Neural progenitor cell (in vitro differentiated cells): ENCODE measurements around the gene RUSF1. TPM values are rescaled to one million over a fixed set of nuclear protein-coding genes. Genes with fewer than 3 reads are reported as not detected.
A peak's percentile ranks its signal among the peaks of the same experiment; 100 is the strongest.
"Not testable (repeated sequence)": the region's sequence is repeated elsewhere in the genome, so short reads cannot be mapped to it uniquely, and the experiment has no call there.

Experiments
- DNase-seq: peaks from one replicate; pipeline ENCODE4 v3.0.0-alpha.2; 2016; ENCODE audit warnings: low spot score
- H2AFZ ChIP-seq: fragments of 200-600 bp; sonication (generic); replicated peaks from 2 replicates; pipeline ENCODE4 v1.6.1; 2016; ENCODE audit warnings: antibody characterized with exemption
- H3F3A ChIP-seq: fragments of 200-600 bp; sonication (generic); 2 replicates; pipeline ENCODE4 v1.6.1; 2016; ENCODE audit warnings: antibody characterized with exemption, low read depth
- H3K27ac ChIP-seq: fragments of 200-600 bp; sonication (generic); 2 replicates; pipeline ENCODE4 v1.5.1; 2016; ENCODE audit warnings: mild to moderate bottlenecking
- H3K27me3 ChIP-seq: fragments of 200-600 bp; sonication (generic); 2 replicates; pipeline ENCODE4 v1.6.1; 2016; ENCODE audit warnings: mild to moderate bottlenecking, moderate library complexity
- H3K36me3 ChIP-seq: fragments of 200-600 bp; sonication (generic); 2 replicates; pipeline ENCODE4 v1.5.1; 2016
- H3K4me1 ChIP-seq: fragments of 200-600 bp; sonication (generic); 2 replicates; pipeline ENCODE4 v1.6.1; 2016; ENCODE audit warnings: mixed run types
- H3K4me2 ChIP-seq: fragments of 200-600 bp; sonication (generic); 2 replicates; pipeline ENCODE4 v1.6.1; 2016
- H3K4me3 ChIP-seq: fragments of 200-600 bp; sonication (generic); 2 replicates; pipeline ENCODE4 v1.5.1; 2016
- H3K79me2 ChIP-seq: fragments of 200-600 bp; sonication (generic); 2 replicates; pipeline ENCODE4 v1.6.1; 2016; ENCODE audit warnings: low read depth
- H3K9ac ChIP-seq: fragments of 200-600 bp; sonication (generic); 2 replicates; pipeline ENCODE4 v1.6.1; 2016
- H3K9me3 ChIP-seq: fragments of 200-600 bp; sonication (generic); 2 replicates; pipeline ENCODE4 v1.5.1; 2016; ENCODE audit warnings: low read depth
- H4K20me1 ChIP-seq: fragments of 200-600 bp; sonication (generic); 2 replicates; pipeline ENCODE4 v1.6.1; 2016; ENCODE audit warnings: low read depth
- H3K27ac Mint-ChIP-seq: 3 replicates; pipeline ENCODE4 v1.8.0; 2021; ENCODE audit warnings: mixed read lengths
- H3K27me3 Mint-ChIP-seq: 2 replicates; pipeline ENCODE4 v1.8.0; 2022; ENCODE audit warnings: low read depth, mild to moderate bottlenecking, inconsistent platforms, moderate library complexity, mixed read lengths; ENCODE audit not compliant: insufficient read depth
- H3K36me3 Mint-ChIP-seq: 3 replicates; pipeline ENCODE4 v1.8.0; 2021; ENCODE audit warnings: mixed read lengths
- H3K4me1 Mint-ChIP-seq: 3 replicates; pipeline ENCODE4 v1.8.0; 2021; ENCODE audit warnings: mixed read lengths
- H3K4me3 Mint-ChIP-seq: 3 replicates; pipeline ENCODE4 v1.8.0; 2021; ENCODE audit warnings: mild to moderate bottlenecking, moderate library complexity, mixed read lengths
- H3K9me3 Mint-ChIP-seq: 3 replicates; pipeline ENCODE4 v1.8.0; 2020; ENCODE audit warnings: mixed read lengths
- EZH2 ChIP-seq: fragments of 200-600 bp; sonication (generic); IDR thresholded peaks from 2 replicates; pipeline ENCODE4 v1.6.1; 2017; ENCODE audit warnings: antibody characterized with exemption, mild to moderate bottlenecking, moderate library complexity
- EZH2phosphoT487 ChIP-seq: fragments of 200-600 bp; sonication (generic); IDR thresholded peaks from 2 replicates; pipeline ENCODE4 v1.6.1; 2017; ENCODE audit warnings: antibody characterized with exemption
- total RNA-seq: library from RNA; depleted of rRNA; stranded (reverse); fragments of >200 nt; gene quantifications from 2 replicates; pipeline ENCODE4 v1.2.3, GENCODE V29; 2015; ENCODE audit warnings: low replicate concordance
- TF ChIP-seq, protein P1 (sequence below): fragments of 200-600 bp; sonication (generic); IDR thresholded peaks from 2 replicates; pipeline ENCODE4 v1.5.1; 2017; ENCODE audit warnings: antibody characterized with exemption, mild to moderate bottlenecking

RUSF1 gene
- total RNA-seq, 1 donor from 2014 or later = 11.5 TPM

DNA sequence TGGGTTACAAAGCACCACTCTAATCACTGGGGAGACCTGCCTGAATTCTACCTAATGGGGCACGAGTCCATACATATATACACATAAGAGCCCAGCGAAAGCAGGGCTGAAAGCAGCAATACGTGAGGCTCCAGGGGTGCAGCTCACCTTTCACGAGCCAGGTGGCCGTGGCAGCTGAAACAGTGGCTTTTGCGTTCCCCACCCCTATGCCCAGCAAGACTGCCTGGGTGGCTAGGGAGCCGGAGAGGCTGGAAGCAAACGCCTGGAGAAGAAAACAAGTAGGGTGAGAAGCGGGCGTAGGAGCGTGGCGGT lies 618 bp downstream of the RUSF1 start:
- Histone ChIP-seq H2AFZ (peak overlapping the region; percentile 78), H3K36me3 (no peaks in the 10 kb centered on the region), H3K27me3 (no peaks in the 10 kb centered on the region), H3F3A (no peaks in the 10 kb centered on the region), H3K4me2 (peak overlapping the region; percentile 98), H3K4me1 (peaks cover 13% of the 10 kb centered on the region), H4K20me1 (no peaks in the 10 kb centered on the region), H3K27ac (peak overlapping the region; percentile 11), H3K9ac (peak overlapping the region; percentile 81), H3K79me2 (peaks cover 15% of the 10 kb centered on the region), H3K4me3 (peak overlapping the region; percentile 96), H3K9me3 (no peaks in the 10 kb centered on the region)
- TF ChIP-seq EZH2 (no peak), EZH2phosphoT487 (no peak)
- TF ChIP-seq, protein P1, sequence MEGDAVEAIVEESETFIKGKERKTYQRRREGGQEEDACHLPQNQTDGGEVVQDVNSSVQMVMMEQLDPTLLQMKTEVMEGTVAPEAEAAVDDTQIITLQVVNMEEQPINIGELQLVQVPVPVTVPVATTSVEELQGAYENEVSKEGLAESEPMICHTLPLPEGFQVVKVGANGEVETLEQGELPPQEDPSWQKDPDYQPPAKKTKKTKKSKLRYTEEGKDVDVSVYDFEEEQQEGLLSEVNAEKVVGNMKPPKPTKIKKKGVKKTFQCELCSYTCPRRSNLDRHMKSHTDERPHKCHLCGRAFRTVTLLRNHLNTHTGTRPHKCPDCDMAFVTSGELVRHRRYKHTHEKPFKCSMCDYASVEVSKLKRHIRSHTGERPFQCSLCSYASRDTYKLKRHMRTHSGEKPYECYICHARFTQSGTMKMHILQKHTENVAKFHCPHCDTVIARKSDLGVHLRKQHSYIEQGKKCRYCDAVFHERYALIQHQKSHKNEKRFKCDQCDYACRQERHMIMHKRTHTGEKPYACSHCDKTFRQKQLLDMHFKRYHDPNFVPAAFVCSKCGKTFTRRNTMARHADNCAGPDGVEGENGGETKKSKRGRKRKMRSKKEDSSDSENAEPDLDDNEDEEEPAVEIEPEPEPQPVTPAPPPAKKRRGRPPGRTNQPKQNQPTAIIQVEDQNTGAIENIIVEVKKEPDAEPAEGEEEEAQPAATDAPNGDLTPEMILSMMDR = no peak
- DNase-seq = no peak
- Mint-ChIP-seq H3K36me3 (no peaks in the 10 kb centered on the region), H3K27ac (peak overlapping the region; percentile 83), H3K4me3 (peak overlapping the region; percentile 94), H3K9me3 (no peaks in the 10 kb centered on the region), H3K27me3 (peaks cover 8% of the 10 kb centered on the region), H3K4me1 (peaks cover 22% of the 10 kb centered on the region)

DNA sequence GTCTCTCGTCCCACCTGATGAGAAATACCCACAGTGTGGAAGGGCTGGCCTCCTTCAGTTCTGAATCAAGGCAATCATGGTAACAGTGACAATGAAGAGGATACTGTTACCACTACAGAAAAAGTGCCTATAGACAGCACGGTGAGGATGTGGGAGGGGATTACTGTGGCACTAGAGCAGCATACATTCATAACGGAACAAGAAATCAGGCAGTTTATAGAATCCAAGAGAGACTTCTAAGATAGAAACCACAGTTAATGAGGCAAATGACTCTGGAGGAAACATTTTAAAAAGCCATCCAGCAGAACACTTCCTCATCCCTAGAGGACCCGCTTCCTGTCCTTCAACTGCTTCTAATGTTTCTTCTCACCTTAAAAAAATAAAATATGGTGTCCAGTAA lies 2.7 kb downstream of the RUSF1 start:
- Histone ChIP-seq H3K4me2 (no peak overlapping the region), H4K20me1 (peaks cover 3% of the 10 kb centered on the region), H3K4me3 (no peak overlapping the region), H3K9ac (no peak overlapping the region), H3K9me3 (no peaks in the 10 kb centered on the region), H3K27me3 (no peaks in the 10 kb centered on the region), H3F3A (no peaks in the 10 kb centered on the region), H3K79me2 (peaks cover 15% of the 10 kb centered on the region), H2AFZ (no peak overlapping the region), H3K36me3 (no peaks in the 10 kb centered on the region), H3K4me1 (peaks cover 13% of the 10 kb centered on the region), H3K27ac (no peak overlapping the region)
- no peaks in the 10 kb centered on the region for H3K36me3 Mint-ChIP-seq
- no peaks in the 10 kb centered on the region for H3K9me3 Mint-ChIP-seq
- H3K27ac Mint-ChIP-seq = no peak overlapping the region
- peaks cover 5% of the 10 kb centered on the region for H3K27me3 Mint-ChIP-seq
- H3K4me3 Mint-ChIP-seq = peak overlapping the region; percentile 7
- H3K4me1 Mint-ChIP-seq = peaks cover 22% of the 10 kb centered on the region
- no peak for TF ChIP-seq EZH2phosphoT487
- TF ChIP-seq, protein P1 = no peak
- TF ChIP-seq EZH2 = no peak
- DNase-seq = no peak

DNA sequence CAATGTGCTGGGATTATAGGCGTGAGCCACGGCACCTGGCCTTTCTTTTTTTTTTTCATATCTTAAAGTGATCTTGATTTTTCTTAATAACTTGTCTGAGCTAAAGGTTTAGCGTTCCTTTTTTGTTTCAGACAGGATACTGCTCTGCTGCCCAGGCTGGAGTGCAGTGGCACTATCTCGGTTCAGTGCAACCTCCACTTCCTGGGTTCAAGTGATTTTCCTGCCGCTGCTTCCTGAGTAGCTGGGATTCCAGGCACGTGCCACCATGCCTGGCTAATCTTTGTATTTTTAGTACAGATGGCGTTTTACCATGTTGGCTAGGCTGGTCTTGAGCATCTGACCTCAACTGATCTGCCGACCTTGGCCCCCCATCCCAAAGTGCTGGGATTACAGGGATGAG lies 4.0 kb downstream of the RUSF1 start:
- H3K36me3 Mint-ChIP-seq = peaks cover 3% of the 10 kb centered on the region
- H3K4me3 Mint-ChIP-seq = no peak overlapping the region
- Histone ChIP-seq H3K36me3 (no peaks in the 10 kb centered on the region), H3K27ac (no peak overlapping the region), H3K4me1 (peaks cover 8% of the 10 kb centered on the region), H3F3A (no peaks in the 10 kb centered on the region), H3K9me3 (no peaks in the 10 kb centered on the region), H3K4me3 (no peak overlapping the region), H3K9ac (no peak overlapping the region), H2AFZ (no peak overlapping the region), H4K20me1 (peaks cover 3% of the 10 kb centered on the region), H3K79me2 (peaks cover 15% of the 10 kb centered on the region), H3K4me2 (no peak overlapping the region), H3K27me3 (no peaks in the 10 kb centered on the region)
- no peak for DNase-seq
- H3K27me3 Mint-ChIP-seq = peaks cover 5% of the 10 kb centered on the region
- peaks cover 17% of the 10 kb centered on the region for H3K4me1 Mint-ChIP-seq
- TF ChIP-seq EZH2phosphoT487 (no peak), EZH2 (no peak)
- TF ChIP-seq, protein P1 = no peak
- no peak overlapping the region for H3K27ac Mint-ChIP-seq
- no peaks in the 10 kb centered on the region for H3K9me3 Mint-ChIP-seq

DNA sequence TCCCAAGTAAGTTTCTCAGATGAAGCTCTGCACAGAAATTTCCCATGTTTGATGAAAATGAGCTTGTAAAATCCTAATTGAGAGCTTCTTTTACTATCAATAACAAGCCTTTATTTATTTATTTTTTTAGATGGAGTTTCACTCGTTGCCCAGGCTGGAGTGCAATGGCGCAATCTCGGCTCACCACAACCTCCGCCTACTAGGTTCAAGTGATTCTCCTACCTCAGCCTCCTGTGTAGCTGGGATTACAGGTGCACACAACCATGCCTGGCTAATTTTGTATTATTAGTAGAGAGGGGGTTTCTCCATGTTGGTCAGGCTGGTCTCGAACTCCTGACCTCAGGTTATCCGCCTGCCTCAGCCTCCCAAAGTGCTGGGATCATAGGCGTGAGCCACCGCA lies 4.6 kb downstream of the RUSF1 start:
- not testable (repeated sequence) for H3K4me2 ChIP-seq, H3K36me3 Mint-ChIP-seq, H4K20me1 ChIP-seq, H3K9me3 Mint-ChIP-seq, H3K9ac ChIP-seq, H2AFZ ChIP-seq, H3K27ac Mint-ChIP-seq, H3F3A ChIP-seq, H3K36me3 ChIP-seq, H3K9me3 ChIP-seq, H3K27ac ChIP-seq, H3K27me3 ChIP-seq, H3K4me3 ChIP-seq, DNase-seq, H3K27me3 Mint-ChIP-seq, H3K4me1 ChIP-seq, H3K4me3 Mint-ChIP-seq
- peaks cover 11% of the 10 kb centered on the region for H3K4me1 Mint-ChIP-seq
- H3K79me2 ChIP-seq = peaks cover 15% of the 10 kb centered on the region
